ENCODE measurements around the gene PTPRK.
A peak's percentile ranks its signal among the peaks of the same experiment; 100 is the strongest.

The PTPRK gene

GRCh38 chr6:128520436-128521281, at the start of gene PTPRK:
Gene PTPRK, minus strand, starts transcription at chr6:128520599. Its CDS starts 241 bp downstream, at chr6:128520358.
- peak; percentile 89 for DNase-seq (ENCODE audit: low read depth)

DNA sequence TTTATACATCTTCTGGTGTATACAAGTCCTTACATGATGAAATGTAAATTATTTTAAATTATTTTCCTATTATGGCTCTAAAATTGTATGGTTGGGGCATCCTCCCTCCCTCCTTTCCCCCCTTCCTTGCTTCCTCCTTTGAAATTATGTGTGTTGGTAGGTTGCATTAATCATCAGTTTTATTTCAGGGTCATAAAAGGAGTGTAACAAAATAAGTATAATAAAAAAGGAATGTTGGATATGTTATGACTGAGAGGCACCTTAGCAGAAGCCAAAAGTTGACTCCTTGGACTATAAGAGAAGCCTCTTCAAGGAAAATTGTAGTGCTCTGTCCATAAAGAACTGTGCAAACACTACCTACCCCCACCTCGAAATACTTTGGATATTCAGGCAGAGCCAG, 46.6 kb upstream of the PTPRK start:
- DNase-seq (ENCODE audit: low read depth), result no peak

DNA sequence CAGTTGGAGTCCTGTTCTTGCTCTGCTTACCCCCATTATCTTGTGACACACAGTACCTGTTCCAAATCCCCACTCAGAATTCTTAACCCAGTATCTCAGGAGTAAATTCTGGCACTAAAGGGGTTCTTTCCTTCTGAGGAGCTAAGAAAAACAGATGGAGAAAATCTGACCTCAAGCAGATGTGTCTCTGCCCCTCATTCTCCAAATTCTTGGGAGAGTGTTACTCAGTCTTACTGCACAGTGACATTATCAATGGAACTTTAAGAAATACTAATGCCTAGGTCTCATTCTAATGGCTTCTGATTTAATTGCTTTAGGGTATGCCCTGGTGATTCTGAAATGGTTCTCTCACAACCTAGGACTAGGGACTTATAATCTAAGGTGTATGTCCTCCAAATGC, 40.6 kb upstream of the PTPRK start:
- no peak for DNase-seq (ENCODE audit: low read depth)

DNA sequence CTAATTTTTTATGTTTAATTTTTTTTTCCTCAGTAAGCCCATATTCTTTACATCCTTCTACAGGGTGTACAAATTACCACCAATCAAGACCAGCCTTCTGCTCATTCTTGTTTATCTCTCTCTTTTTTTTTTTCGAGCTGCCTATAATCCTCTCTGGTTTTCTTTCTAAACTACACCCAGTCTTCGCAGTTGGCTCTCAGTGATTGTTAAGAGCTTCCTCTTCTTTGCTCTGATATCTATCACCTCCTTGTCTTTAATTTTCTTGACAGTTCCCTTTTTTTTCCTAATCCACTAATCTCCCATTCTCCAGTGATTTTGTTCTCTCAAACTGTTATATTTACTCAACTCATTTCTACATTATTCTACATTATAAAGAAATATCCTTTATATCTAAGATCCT, 38.5 kb upstream of the PTPRK start:
- no peak for DNase-seq (ENCODE audit: low read depth)

GRCh38 chr6:128558021-128558420, 37.6 kb upstream of the PTPRK start:
- no peak for DNase-seq (ENCODE audit: low read depth)

- DNase-seq (ENCODE audit: low read depth), result no peak
Observed at GRCh38 chr6:128557081-128557480, 36.7 kb upstream of the PTPRK start.

DNA sequence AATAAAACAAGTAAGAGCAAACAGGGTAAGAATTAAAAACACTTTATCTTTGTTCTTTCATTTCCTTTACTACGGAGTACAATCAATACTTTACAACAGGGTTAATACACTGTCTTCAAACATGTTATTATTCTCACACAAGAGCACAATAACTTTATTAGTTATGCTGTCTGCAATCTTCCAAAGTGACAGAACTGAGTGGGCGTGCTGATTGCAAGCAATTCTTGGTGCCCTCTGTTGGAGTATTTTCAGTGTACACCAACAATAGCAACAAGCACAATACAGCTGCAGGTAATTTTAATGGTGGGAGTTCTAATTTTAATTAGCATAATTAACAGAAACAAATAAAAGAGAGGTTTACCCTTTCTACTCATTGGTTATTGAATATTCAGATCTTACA, 33.9 kb upstream of the PTPRK start:
- no peak for DNase-seq (ENCODE audit: low read depth)

- DNase-seq (ENCODE audit: low read depth), result no peak
Observed at GRCh38 chr6:128541261-128541660, 20.9 kb upstream of the PTPRK start.

DNA sequence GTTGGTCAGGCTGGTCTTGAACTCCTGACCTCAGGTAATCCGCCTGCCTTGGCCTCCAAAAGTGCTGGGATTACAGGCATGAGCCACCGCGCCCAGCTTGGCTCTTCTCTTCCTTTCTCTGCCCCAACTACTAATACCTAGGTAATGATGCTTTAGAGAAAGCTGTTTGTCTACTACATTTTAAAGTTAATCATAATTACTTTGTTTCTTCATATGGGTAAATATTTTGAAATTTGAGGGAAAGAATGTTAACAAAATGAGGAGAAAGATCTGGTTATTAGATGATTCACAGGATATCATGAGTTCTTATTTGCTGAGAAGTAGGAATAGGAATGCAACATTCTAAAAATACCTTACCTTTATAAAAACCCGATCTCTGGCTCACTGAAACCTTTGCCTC, 18.4 kb upstream of the PTPRK start:
- DNase-seq (ENCODE audit: low read depth), result no peak

GRCh38 chr6:128532827-128533226, 12.4 kb upstream of the PTPRK start:
- DNase-seq (ENCODE audit: low read depth), result no peak

GRCh38 chr6:128532136-128532535, 11.7 kb upstream of the PTPRK start:
- no peak for DNase-seq (ENCODE audit: low read depth)

DNA sequence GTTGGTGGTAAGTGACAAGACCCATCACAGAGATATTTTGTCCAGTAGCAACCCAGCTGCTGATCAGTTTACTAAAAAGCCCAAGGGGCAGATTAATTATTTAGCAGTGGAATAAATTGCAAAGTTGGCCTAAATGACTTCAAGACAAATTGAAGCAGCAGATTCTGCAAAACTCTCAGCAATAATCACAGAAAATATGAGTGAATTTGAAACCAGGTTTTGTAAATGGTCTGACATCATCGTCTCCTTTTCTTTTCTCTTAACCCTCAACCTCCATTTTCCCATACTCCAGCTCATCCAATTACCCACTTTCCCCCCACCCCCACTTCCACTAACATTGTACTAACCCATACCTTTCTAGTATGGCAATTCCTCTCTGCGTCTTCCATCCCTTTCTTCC, 11.3 kb upstream of the PTPRK start:
- no peak for DNase-seq (ENCODE audit: low read depth)

- DNase-seq (ENCODE audit: low read depth), result no peak
Observed at GRCh38 chr6:128528241-128528640, 7.8 kb upstream of the PTPRK start.

- no peak for DNase-seq (ENCODE audit: low read depth)
Observed at GRCh38 chr6:128527375-128527774, 7.0 kb upstream of the PTPRK start.

- no peak for DNase-seq (ENCODE audit: low read depth)
Observed at GRCh38 chr6:128526152-128526914, 5.9 kb upstream of the PTPRK start.

DNA sequence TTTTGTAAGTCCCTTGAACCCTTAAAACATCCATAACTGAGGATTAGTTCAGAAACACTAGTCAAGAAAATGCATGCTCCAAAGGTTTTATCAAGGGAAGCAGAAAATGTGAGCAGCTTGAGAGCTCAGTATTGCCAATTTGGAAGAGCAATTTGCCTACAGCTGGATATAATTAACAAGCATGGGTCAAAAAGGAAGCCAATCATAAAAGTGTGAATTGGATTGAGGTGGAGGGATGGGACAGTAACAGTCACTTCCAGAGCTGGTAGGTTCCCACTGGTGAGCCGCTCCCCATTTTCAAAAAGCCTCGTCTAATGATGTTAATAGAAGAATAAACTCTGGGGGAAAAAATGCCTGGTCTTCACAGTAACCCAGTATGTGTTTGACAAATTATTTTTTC, 5.0 kb upstream of the PTPRK start:
- no peak for DNase-seq (ENCODE audit: low read depth)

DNA sequence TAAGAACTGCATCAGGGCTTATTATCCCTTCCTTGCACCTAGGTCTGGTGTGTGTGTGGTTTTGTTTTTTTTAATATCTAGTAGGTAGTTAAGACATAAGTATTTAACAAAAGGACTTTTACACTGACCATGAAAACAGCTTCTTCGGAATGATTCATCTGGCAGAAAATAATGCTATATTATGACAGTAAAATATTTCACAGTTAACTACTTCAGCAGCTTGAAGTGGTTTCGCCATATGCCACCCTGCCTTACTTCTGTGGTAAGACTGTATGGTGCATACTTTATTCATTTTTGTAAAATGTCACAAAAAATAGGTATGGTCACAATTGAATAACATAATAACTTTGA, 858 bp upstream of the PTPRK start:
- no peak for DNase-seq (ENCODE audit: low read depth)

DNA sequence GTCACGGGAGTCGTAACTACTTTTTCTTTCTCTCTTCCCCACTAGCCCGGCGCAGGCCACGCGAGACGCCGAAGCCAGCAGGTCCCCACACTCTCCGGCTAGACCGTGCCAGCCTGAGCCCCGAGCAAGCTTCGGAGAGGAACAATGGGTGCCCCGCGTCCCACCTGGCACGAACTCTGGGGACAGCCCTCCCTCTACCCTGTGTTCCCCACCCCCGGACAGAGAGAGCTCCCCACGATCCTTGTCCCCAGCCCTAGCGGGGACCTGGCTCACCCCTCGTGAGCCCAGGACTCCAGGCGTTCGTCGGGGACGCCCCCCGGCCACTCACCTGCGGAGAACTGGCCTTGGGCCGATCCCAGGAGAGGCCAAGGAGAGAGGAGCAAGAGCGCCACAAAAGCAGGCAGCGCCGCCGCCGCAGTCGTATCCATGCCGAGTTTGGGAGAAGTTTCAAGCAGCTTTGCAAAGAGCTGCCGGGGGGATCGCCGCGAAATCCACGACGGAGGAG, 416 bp downstream of the PTPRK start:
- peak; percentile 19 for DNase-seq (ENCODE audit: low read depth)

DNA sequence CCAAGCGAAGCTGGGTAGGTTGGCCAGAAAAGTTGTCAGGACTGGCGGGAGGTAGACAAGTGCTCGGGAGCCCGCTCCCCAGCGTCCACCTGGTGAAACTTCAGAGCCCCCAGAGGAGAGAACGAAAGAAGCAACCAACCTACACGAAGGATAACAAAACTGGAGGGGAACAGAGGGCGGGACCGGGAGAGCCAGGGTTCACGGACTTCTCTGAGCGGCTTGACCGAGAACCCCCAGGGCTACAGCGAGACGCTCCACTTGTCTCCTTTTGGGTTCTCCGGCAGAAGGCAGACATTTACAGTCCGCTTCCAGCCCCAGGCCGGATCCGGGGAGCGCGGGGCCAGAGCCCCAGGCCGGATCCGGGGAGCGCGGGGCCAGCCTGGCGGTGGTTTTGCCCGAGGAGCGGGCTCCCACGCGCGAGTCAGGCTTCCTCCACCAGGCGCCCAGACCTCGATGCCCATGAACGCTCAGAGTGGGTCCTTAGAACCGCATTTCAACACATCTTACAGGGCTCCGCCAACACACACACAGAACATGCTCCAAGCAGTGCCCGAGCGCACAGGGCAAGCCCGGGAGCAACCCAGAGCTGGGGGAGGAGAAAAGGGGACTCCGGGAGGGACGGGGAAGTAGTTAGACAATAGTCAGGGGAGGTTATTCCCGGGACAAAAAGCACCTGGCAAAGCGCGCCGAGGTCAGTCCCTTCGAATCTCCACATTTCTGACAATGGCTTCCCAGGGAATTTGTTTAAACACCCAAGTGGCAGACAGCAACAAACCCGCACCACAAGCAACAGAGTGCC, 1.1 kb downstream of the PTPRK start:
- DNase-seq (ENCODE audit: low read depth), result peak; percentile 19

- DNase-seq (ENCODE audit: low read depth), result no peak
Observed at GRCh38 chr6:128518434-128519131, 1.8 kb downstream of the PTPRK start.

- DNase-seq (ENCODE audit: low read depth), result no peak
Observed at GRCh38 chr6:128517124-128517523, 3.3 kb downstream of the PTPRK start.

DNA sequence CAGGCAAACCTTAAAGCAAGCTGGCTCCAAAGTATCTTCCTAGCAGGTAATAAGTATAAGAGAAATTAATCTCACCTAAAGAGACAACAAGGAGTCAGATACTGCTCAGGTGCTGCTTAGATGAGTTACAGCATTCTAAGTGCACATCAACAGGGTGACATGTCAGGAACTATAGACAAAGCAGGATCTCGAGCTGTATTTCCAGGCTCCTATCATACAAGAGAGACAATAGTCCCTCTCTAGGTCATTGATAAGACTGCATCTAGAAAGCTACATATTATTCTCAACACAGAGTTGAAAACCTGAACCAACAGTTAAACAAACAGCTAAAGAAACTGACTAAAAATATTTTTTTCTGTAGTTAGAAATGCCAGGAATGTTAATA, 3.9 kb downstream of the PTPRK start:
- DNase-seq (ENCODE audit: low read depth), result no peak

Data from activated T-cell treated with anti-CD3 and anti-CD28 coated beads for 48 hours (primary cell).